Activated naive CD4-positive, alpha-beta T cell treated with anti-CD3 and anti-CD28 coated beads, Interleukin-2, amount 10 ng/mL, durations not matched to agents 7 days and 5 days (primary cell): ENCODE measurements around the gene ADAM11.

Experiments used
- CTCF ChIA-PET: fragments of 350-600 bp; sonication (Branson Sonifier 250); formaldehyde crosslinking; loops from one replicate; lab custom pipeline; 2021; ENCODE audit warnings: antibody characterized with exemption; lab: Charles Lee
- DNase-seq: peaks from one replicate; pipeline ENCODE4 v3.0.0-alpha.2; 2020
- H3K27ac Mint-ChIP-seq: one replicate; pipeline ENCODE4 v1.8.0; 2021; ENCODE audit warnings: mild to moderate bottlenecking, moderate library complexity, mixed read lengths
- H3K27me3 Mint-ChIP-seq: one replicate; pipeline ENCODE4 v1.8.0; 2021; ENCODE audit warnings: mild to moderate bottlenecking, mixed read lengths
- H3K36me3 Mint-ChIP-seq: one replicate; pipeline ENCODE4 v1.8.0; 2021; ENCODE audit warnings: mixed read lengths
- H3K4me1 Mint-ChIP-seq: one replicate; pipeline ENCODE4 v1.8.0; 2021; ENCODE audit warnings: mixed read lengths
- H3K4me3 Mint-ChIP-seq: one replicate; pipeline ENCODE4 v1.8.0; 2021; ENCODE audit warnings: mild to moderate bottlenecking, moderate library complexity, mixed read lengths
- H3K9me3 Mint-ChIP-seq: one replicate; pipeline ENCODE4 v1.8.0; 2021; ENCODE audit warnings: mixed read lengths

The ADAM11 gene

GRCh38 chr17:44765965-44766364 lies 7.2 kb downstream of the ADAM11 start:
- Mint-ChIP-seq H3K27ac (no peak overlapping the region), H3K4me3 (no peak overlapping the region), H3K4me1 (peaks cover 12% of the 10 kb centered on the region), H3K9me3 (no peaks in the 10 kb centered on the region), H3K27me3 (peaks cover 84% of the 10 kb centered on the region), H3K36me3 (no peaks in the 10 kb centered on the region)
- CTCF ChIA-PET = interaction anchor here (0.6 to 1.6 kb wide), 2 partner anchors 13 to 217 kb away, joined by 3 read pairs; no protein-coding TSS in a partner anchor
- no peak for DNase-seq

DNA sequence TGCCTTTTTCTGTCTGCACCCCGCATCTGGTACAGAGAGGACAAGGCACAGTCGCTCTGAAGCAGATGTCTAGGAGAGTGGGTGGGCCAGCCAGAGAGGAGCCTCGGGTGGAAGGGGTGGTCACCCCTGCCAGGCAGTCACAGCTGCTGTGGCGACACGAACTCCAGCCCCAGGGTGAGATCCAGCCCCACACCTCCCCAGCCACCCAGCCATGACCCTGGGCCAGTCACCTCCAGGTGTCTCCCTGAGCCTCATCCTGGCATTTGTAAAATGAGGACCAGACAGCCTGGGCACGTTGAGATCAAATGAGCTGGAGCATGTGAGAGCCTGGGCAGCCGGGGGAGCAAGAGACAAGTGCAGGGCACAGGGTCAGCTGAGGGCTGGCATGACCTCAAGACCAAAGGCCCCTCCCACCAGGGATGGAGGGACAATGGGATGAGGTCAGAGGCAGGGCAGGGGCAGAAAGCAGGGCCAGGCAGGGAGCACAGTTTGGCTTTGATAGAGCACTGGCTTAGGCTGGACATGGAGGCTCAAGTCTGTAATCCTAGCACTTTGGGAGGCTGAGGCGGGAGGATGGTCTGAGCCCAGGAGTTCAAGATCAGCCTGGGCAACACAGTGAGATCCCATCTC lies 7.7 kb downstream of the ADAM11 start:
- H3K9me3 Mint-ChIP-seq = no peaks in the 10 kb centered on the region
- H3K36me3 Mint-ChIP-seq = no peaks in the 10 kb centered on the region
- CTCF ChIA-PET = no interaction called here
- peaks cover 12% of the 10 kb centered on the region for H3K4me1 Mint-ChIP-seq
- DNase-seq = no peak
- peaks cover 83% of the 10 kb centered on the region for H3K27me3 Mint-ChIP-seq
- no peak overlapping the region for H3K27ac Mint-ChIP-seq
- H3K4me3 Mint-ChIP-seq = no peak overlapping the region

- CTCF ChIA-PET = no interaction called here
- no peak overlapping the region for H3K27ac Mint-ChIP-seq
- peaks cover 82% of the 10 kb centered on the region for H3K27me3 Mint-ChIP-seq
- H3K4me1 Mint-ChIP-seq = peaks cover 12% of the 10 kb centered on the region
- no peak for DNase-seq
- no peak overlapping the region for H3K4me3 Mint-ChIP-seq
- H3K9me3 Mint-ChIP-seq = no peaks in the 10 kb centered on the region
- H3K36me3 Mint-ChIP-seq = no peaks in the 10 kb centered on the region
These were observed 8.7 kb downstream of the ADAM11 start for GRCh38 chr17:44767493-44767892.

- Mint-ChIP-seq H3K27ac (no peak overlapping the region), H3K36me3 (no peaks in the 10 kb centered on the region), H3K4me3 (no peak overlapping the region), H3K9me3 (no peaks in the 10 kb centered on the region), H3K4me1 (peaks cover 12% of the 10 kb centered on the region), H3K27me3 (peaks cover 80% of the 10 kb centered on the region)
- DNase-seq = no peak
- CTCF ChIA-PET = no interaction called here
These were observed 9.8 kb downstream of the ADAM11 start for GRCh38 chr17:44768505-44769142.

DNA sequence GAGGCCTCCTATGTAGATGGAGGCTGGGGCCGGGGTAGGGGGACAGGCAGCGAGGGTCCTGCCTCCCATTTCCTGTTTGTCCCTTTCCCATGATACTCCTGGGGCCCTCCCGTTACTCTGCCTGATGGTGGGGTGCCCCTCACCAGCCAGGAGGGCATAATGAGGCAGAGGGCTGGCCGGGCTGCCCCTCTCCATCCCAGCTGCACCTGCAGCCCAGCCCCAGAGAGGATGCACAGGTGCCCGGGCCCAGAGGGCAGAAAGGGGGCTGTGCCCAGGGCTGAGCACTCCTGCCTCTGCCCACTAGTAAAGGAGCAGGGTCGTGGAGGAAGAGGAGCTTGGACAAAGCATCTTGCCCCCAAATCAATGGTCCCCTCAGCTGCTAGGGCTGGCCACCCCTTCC lies 10.4 kb downstream of the ADAM11 start:
- CTCF ChIA-PET = no interaction called here
- no peak overlapping the region for H3K27ac Mint-ChIP-seq
- no peak overlapping the region for H3K4me3 Mint-ChIP-seq
- H3K36me3 Mint-ChIP-seq = no peaks in the 10 kb centered on the region
- no peak for DNase-seq
- peaks cover 80% of the 10 kb centered on the region for H3K27me3 Mint-ChIP-seq
- H3K4me1 Mint-ChIP-seq = peaks cover 12% of the 10 kb centered on the region
- H3K9me3 Mint-ChIP-seq = no peaks in the 10 kb centered on the region

DNA sequence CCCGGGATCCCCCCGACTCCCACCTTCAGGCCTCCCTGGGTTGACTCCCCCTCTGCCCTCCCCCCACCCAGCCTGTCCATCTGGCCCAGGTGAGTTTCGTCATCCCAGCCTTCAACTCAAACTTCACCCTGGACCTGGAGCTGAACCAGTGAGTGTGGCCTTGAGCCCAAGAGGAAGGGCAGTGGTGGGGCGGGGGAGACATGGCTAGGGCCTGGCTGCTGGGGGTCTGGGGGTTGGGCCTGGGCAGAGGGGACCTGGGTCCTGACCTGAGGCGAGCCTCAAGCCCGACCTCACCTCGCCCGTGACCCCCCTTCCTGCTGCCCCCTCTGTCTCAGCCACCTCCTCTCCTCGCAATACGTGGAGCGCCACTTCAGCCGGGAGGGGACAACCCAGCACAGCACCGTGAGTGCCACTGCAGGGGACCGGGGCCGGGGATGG lies 10.9 kb downstream of the ADAM11 start:
- CTCF ChIA-PET = no interaction called here
- H3K27ac Mint-ChIP-seq = no peak overlapping the region
- H3K9me3 Mint-ChIP-seq = no peaks in the 10 kb centered on the region
- H3K4me1 Mint-ChIP-seq = peaks cover 12% of the 10 kb centered on the region
- peaks cover 77% of the 10 kb centered on the region for H3K27me3 Mint-ChIP-seq
- DNase-seq = no peak
- no peaks in the 10 kb centered on the region for H3K36me3 Mint-ChIP-seq
- no peak overlapping the region for H3K4me3 Mint-ChIP-seq

DNA sequence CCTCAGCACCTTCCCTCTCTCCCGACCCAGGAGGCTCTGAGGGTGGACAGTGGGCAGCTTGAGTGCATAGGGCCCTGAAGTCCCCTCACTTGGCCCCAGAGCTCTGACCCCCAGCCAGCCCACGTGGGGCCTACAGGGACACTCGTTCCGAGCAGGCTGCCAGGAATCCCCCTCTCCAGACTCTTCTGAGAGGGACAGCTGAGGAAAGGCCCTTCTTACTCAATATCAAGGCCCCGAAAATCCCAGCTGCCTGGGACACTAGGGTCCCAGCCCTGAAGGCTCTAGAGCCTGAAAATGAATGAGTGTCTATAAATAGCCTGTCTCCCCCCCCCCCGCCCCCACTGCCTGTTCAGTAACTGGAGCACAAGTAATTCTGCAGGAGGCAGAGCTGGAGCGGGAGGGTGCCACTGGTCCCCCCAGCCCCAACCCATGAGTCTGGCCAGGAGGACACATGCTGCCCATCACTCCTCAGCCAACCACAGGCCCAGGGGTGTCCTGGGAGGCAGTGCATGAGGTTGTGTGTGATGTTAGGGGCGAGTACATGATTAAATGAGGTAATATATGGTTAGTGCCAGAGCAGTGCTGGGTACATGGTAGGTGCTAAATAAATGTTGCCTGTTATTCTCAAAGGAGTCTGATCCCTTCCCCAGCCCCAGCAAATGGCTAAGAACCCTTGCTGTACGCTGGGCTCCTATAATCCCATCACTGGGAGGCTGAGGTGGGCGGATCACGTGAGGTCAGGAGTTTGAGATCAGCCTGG lies 11.6 kb downstream of the ADAM11 start:
- no peak overlapping the region for H3K4me3 Mint-ChIP-seq
- H3K36me3 Mint-ChIP-seq = no peaks in the 10 kb centered on the region
- H3K27me3 Mint-ChIP-seq = peaks cover 75% of the 10 kb centered on the region
- no peak for DNase-seq
- H3K27ac Mint-ChIP-seq = no peak overlapping the region
- CTCF ChIA-PET = no interaction called here
- H3K9me3 Mint-ChIP-seq = no peaks in the 10 kb centered on the region
- H3K4me1 Mint-ChIP-seq = peaks cover 13% of the 10 kb centered on the region

DNA sequence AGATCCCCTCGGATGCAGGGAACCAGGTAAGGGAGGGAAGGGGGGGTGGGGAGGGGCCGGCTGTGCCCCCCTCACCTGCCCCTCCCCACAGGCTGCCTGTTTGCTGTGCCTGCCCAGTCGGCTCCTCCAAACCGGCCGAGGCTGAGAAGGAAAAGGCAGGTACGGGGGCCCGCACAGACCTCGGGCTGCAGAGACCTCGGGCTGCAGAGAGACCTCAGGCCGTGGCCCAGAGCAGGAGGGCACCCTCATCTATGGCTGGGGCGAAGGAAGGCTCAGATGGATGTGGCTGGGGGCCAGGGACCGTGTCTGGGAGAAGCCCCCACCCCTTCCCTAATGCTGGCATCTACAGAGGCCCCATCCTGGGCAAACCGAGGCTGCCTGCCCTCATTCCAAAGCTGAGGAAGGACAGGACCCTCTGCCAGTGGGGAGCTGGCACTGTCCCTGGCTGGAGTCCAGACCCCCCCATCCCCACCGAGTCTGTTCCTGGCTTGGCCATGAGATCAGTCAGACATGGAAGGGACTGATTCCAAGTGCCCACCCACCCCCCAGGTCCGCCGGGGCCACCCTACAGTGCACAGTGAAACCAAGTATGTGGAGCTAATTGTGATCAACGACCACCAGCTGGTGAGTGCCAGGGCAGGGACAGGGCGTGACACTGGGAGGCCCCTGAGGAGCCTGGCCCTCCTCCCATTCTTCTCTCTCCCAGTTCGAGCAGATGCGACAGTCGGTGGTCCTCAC lies 13.7 kb downstream of the ADAM11 start:
- Mint-ChIP-seq H3K4me1 (peaks cover 20% of the 10 kb centered on the region), H3K27ac (no peak overlapping the region), H3K36me3 (no peaks in the 10 kb centered on the region), H3K4me3 (no peak overlapping the region), H3K9me3 (no peaks in the 10 kb centered on the region), H3K27me3 (peaks cover 73% of the 10 kb centered on the region)
- DNase-seq = no peak
- CTCF ChIA-PET = interaction anchor here (12.7 kb wide), 1 partner anchor 92 kb away, joined by 215 read pairs; no protein-coding TSS in a partner anchor

DNA sequence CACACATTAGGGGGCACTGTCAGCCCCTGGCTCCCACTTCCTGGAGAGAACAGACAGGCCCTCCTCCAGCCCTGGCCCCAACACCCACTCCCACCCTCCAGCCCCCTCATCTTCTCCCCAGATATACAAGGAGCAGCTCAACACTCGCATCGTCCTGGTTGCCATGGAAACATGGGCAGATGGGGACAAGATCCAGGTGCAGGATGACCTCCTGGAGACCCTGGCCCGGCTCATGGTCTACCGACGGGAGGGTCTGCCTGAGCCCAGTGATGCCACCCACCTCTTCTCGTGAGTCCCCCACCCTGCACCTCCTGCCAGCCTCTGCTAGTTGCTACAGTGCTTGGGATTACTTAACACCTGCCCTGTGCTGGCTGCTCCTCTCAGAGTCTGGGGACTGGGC lies 14.4 kb downstream of the ADAM11 start:
- CTCF ChIA-PET = interaction anchor here (12.7 kb wide), 1 partner anchor 92 kb away, joined by 215 read pairs; no protein-coding TSS in a partner anchor
- Mint-ChIP-seq H3K27me3 (peaks cover 73% of the 10 kb centered on the region), H3K4me3 (no peak overlapping the region), H3K9me3 (no peaks in the 10 kb centered on the region), H3K4me1 (peaks cover 15% of the 10 kb centered on the region), H3K36me3 (no peaks in the 10 kb centered on the region), H3K27ac (no peak overlapping the region)
- DNase-seq = no peak

DNA sequence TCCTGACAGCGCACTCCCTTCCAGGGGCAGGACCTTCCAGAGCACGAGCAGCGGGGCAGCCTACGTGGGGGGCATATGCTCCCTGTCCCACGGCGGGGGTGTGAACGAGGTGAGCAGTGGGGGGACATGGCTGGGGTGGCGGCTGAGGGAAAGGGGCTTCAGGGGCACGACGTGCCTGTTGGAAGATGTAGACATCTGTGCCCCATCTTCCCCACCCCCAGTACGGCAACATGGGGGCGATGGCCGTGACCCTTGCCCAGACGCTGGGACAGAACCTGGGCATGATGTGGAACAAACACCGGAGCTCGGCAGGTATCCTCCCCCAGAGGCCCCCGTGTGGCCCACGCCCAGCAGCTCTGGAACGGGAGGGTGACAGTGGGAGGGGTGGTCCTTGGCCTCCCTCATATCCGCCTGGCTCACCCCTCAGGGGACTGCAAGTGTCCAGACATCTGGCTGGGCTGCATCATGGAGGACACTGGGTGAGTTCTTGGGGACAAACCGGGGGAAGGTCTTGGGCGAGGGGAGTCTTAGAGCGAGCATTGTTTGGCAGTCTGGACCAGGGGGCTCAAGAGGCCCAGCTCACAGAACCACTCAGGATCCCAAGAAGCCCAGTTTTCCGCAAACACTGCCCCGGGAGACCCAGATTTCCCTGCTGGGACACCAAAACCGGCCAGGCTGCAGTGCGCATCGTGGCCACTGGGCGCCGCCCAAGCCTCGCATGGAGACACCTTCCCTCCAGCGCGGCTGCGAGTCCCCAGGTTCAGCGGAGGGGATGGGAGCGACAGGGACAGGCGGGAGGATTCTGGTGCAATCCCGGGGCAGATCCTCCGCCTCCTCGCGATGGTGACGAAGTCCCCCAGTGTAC lies 15.7 kb downstream of the ADAM11 start:
- peak overlapping the region; percentile 85 for H3K4me3 Mint-ChIP-seq
- H3K27ac Mint-ChIP-seq = peak overlapping the region; percentile 89
- H3K4me1 Mint-ChIP-seq = peaks cover 15% of the 10 kb centered on the region
- H3K9me3 Mint-ChIP-seq = no peaks in the 10 kb centered on the region
- CTCF ChIA-PET = interaction anchor here (0.6 to 12.7 kb wide), 5 partner anchors 14 to 146 kb away, joined by 4 to 215 read pairs (median 5); no protein-coding TSS in a partner anchor
- DNase-seq = peak; percentile 92
- H3K27me3 Mint-ChIP-seq = peaks cover 68% of the 10 kb centered on the region
- no peaks in the 10 kb centered on the region for H3K36me3 Mint-ChIP-seq

DNA sequence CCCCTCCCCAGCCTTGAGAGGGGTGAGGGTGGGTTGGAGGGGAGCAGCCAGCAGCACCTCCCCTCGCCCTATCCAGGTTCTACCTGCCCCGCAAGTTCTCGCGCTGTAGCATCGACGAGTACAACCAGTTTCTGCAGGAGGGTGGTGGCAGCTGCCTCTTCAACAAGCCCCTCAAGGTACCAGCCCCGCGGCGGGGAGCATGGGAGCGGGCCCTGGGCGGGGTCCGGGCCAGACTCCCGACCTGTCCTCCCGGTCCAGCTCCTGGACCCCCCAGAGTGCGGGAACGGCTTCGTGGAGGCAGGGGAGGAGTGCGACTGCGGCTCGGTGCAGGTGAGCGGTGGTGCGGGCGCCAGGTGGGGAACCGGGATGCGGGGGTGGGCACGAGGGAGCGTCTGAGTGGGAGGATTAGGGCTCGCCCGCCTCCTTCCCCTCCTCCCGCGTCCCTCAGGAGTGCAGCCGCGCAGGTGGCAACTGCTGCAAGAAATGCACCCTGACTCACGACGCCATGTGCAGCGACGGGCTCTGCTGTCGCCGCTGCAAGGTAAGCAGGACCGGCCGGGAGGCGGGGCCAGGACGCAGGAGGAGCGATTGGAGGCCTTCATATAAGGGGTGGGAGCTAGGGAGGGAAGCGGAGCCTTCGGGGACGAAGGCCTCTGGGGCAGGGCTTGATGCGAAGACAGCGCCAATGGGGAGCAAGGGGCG lies 16.5 kb downstream of the ADAM11 start:
- peaks cover 17% of the 10 kb centered on the region for H3K4me1 Mint-ChIP-seq
- H3K36me3 Mint-ChIP-seq = no peaks in the 10 kb centered on the region
- H3K27ac Mint-ChIP-seq = peak overlapping the region; percentile 90
- H3K27me3 Mint-ChIP-seq = peaks cover 70% of the 10 kb centered on the region
- CTCF ChIA-PET = interaction anchor here (0.6 to 12.7 kb wide), 10 partner anchors 15 to 423 kb away, joined by 3 to 215 read pairs (median 4); no protein-coding TSS in a partner anchor
- peak overlapping the region; percentile 85 for H3K4me3 Mint-ChIP-seq
- H3K9me3 Mint-ChIP-seq = no peaks in the 10 kb centered on the region
- DNase-seq = peak; percentile 99

- Mint-ChIP-seq H3K4me1 (peaks cover 17% of the 10 kb centered on the region), H3K9me3 (no peaks in the 10 kb centered on the region), H3K36me3 (no peaks in the 10 kb centered on the region), H3K4me3 (peak overlapping the region; percentile 85), H3K27me3 (peaks cover 72% of the 10 kb centered on the region), H3K27ac (peak overlapping the region; percentile 90)
- DNase-seq = no peak
- CTCF ChIA-PET = interaction anchor here (0.6 to 12.7 kb wide), 12 partner anchors 16 to 422 kb away, joined by 3 to 215 read pairs (median 4); partner anchors contain the start of gene ACBD4
These were observed 17.2 kb downstream of the ADAM11 start for GRCh38 chr17:44775838-44776621.
